Stimulated activated CD4-positive, alpha-beta T cell treated with anti-CD3 and anti-CD28 coated beads, TNF-alpha, amount 100 ng/mL, for 48 hours (primary cell): ENCODE data around the gene LPP.
"Not testable (repeated sequence)": the region's sequence is repeated elsewhere in the genome, so short reads cannot be mapped to it uniquely, and the experiment has no call there.

Source experiments
- DNase-seq, 3 donors: peaks; one replicate each; pipeline ENCODE4 v3.0.0-alpha.2; 2020; ENCODE audit warnings: low read depth in 3 of 3

LPP gene

DNA sequence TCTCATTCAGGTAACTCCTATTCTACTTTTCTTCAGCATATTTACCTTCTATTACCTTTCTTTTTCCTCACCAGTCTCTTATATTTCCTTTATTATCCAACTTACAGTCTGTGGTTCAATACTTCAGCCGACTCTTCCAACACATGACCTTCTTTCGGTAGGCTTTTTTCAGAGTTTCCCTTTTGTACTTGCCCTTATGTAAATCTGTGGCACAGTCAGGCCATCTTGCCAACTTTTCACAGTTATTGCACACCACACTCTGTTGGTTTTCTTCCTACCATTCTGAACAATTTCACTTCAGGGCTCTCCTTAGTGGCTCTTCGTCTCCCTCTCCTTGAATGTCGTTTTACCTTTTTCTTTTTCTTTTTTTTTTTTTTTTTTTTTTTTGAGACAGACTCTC is 427.8 kb downstream of the LPP start:
- no peak for DNase-seq

- peak in 2 of 3 donors; percentile 3 to 23 for DNase-seq
Measured at GRCh38 chr3:188583341-188584161, 429.6 kb downstream of the LPP start.

DNA sequence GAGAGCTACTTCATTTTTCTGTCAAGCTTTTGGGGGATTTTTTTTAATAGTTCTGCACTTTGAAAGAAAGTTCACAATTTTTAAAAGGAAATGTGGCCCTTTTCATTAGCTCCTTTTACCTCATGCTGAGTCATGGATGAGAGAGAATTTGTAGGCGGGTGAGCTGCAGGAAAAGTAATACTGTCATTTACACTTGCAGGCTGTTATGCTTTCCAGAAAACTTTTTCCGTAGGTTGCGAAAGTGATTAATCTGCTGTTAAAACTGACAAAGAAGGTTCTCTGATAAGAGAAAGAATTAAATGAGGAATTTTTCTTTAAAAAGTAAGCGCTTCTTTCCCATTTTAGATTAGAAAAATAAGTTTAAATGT is 430.2 kb downstream of the LPP start:
- DNase-seq, result peak in 1 of 3 donors; percentile 3

- DNase-seq, result no peak
Measured at GRCh38 chr3:188584958-188585689, 431.2 kb downstream of the LPP start.

- no peak for DNase-seq
Measured at GRCh38 chr3:188589071-188589470, 435.1 kb downstream of the LPP start.

GRCh38 chr3:188589771-188590170 is 435.8 kb downstream of the LPP start:
- no peak for DNase-seq

GRCh38 chr3:188590557-188590956 is 436.6 kb downstream of the LPP start:
- DNase-seq, result no peak

GRCh38 chr3:188594139-188594538 is 440.2 kb downstream of the LPP start:
- no peak for DNase-seq

DNA sequence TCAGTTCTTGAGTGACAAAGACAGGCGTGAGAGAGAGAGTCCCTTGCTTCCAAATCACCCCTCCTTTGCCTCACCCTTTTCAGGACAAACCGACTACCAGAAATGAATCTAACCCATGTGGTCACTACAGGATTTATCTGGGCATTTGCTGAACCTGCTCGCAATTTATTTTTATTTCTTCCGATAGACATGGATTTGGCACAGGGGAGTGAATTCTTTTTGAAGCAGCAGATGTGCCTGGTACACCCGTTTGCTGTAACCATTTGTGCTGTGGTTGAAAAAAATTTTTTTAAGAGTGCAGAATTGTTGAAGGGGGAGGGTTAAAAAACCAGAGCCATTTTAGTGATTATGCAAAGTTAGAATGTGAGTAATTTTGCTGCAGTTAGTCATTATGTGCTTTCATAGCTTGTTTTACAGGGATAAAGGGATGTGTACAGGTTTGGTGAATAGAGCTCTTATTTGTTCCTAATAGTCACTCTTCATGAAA is 442.0 kb downstream of the LPP start:
- DNase-seq, result no peak

- DNase-seq, result no peak
Measured at GRCh38 chr3:188598894-188599293, 444.9 kb downstream of the LPP start.

DNA sequence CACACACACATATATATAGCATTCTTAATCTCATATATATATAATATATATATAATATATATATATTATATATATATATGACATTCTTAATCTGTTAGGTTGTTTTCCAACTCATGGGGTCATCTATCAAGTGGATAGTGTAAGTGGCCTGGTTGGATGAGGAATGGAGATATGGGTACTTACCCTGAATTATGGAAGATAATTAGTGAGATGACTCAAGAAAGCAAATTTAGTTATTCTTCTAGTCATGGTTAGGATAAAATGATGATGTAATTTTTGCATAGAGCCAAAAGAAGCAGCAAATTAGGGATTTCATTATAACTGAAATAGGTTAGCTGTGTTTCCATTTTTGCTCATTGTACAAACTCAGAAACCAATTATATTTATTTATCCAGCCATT is 448.2 kb downstream of the LPP start:
- DNase-seq, result no peak

GRCh38 chr3:188602620-188603019 is 448.7 kb downstream of the LPP start:
- DNase-seq, result no peak

DNA sequence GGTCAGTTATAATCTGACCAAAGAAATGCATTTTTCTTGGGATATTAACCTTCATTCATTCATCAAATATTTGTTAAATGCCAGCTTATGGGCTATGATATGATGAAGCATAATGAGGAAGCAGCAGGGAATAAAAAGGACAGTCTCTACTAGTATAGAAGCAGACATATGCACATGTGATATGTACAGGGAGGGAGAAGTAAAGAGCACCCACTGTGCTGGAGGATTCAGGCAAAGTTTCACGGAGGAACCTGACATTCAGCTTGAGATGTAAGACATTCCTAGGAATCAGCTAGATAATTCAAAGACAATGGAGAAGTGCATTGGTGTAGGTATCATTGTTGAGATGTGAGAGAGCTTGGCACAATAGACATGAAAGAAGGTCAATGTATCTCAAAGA is 450.7 kb downstream of the LPP start:
- no peak for DNase-seq

- DNase-seq, result no peak
Measured at GRCh38 chr3:188605231-188605630, 451.3 kb downstream of the LPP start.

DNA sequence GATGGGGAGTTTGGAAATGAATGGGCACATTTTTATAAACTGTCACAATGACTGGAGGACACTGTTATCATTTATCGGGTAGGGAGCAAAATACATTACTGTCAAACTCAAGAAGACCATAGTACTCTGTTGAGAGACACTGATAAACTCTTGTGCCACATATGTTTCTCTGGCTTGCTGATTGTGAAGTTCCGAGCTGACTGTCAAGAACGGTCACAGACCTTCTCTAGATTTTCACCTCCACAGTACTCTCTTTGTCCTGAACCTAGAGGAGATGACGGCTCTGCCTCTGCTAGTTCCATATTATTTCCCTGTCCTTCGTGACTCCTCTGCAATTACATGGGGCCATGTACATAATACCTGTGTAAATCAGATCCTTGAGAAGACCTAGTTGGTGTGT is 451.9 kb downstream of the LPP start:
- DNase-seq, result no peak

DNA sequence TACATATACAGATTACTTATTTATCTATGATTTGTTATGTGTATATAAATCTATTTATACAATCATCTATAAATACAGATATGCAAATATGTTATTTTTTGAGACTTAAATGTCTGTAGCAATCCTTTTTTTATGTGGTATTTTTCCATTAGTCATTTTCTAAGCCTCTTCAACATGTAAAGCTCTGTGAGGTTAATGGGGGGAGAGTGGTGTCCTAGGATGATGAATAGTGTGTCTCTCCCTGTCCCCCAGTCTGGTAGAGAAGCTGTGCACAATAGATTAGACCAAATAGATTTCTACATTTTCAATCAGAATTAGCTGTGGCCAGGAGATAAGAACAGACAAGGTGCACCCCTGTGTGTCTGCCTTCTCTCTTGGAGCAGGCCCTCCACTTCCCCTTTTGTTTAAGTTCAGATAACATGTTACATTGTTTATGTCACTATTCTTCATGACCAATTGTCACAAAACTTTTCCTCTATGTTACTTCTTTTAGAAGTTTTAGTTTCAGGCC is 453.9 kb downstream of the LPP start:
- DNase-seq, result no peak

DNA sequence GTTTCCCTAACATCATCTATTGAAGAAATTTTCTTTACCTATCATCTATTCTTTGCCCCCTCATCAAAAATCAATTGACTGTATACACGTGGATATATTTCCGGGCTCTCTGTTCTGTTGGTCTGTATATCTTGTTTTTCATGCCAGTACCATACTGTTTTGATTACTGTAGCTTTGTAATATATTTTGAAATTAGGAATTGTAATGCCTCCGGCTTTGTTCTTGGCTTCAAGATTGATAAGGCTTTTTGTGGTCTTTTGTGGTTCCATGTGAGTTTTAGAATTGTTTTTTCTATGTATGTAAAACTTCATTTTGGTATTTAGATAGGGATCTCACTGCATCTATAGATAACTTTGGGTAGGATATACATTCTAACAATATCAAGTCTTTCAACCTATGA is 454.4 kb downstream of the LPP start:
- no peak for DNase-seq

- not testable (repeated sequence) for DNase-seq
Measured at GRCh38 chr3:188613721-188614120, 459.8 kb downstream of the LPP start.

- DNase-seq, result no peak
Measured at GRCh38 chr3:188617270-188617669, 463.3 kb downstream of the LPP start.

- no peak for DNase-seq
Measured at GRCh38 chr3:188617988-188618701, 464.2 kb downstream of the LPP start.

GRCh38 chr3:188620752-188621151 is 466.8 kb downstream of the LPP start:
- DNase-seq, result no peak

DNA sequence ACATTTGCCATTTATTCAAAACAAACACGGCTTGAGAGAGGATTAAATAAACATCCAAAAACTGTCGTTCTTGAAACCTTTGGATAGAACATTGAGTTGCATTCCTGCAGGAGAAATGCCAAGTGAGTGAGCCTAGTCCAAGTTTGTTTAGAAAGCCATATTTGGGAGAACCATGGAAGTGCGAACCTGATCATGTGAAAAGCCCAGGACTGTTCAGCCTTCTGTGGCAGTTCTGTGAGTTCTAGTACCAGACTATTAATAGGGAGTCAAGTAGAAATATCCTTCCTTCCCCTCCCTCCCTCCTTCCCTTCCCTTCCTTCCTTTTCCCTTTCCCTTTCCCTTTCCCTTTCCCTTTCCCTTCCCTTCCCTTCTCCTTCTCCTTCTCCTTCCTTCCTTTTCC is 470.4 kb downstream of the LPP start:
- no peak for DNase-seq
